Liver (tissue), 3 donors: ENCODE measurements around the gene ZNF205.

ENCODE experiments used
- CTCF ChIP-seq: fragments of 150-350 bp; IDR thresholded peaks from 2 replicates; pipeline ENCODE4 v1.5.1; 2017; ENCODE audit warnings: improper control_type of control experiment, low read depth, low read length; ENCODE audit not compliant: missing input control
- NR2F2 ChIP-seq: IDR thresholded peaks from 2 replicates; pipeline ENCODE4 v1.6.1; 2016; ENCODE audit warnings: antibody characterized with exemption
- TF ChIP-seq, protein P1 (sequence below): IDR thresholded peaks from 2 replicates; pipeline ENCODE4 v1.6.1; 2016; ENCODE audit warnings: antibody characterized with exemption
- donor health status: healthy.
- donor health status: healthy.

DNA sequence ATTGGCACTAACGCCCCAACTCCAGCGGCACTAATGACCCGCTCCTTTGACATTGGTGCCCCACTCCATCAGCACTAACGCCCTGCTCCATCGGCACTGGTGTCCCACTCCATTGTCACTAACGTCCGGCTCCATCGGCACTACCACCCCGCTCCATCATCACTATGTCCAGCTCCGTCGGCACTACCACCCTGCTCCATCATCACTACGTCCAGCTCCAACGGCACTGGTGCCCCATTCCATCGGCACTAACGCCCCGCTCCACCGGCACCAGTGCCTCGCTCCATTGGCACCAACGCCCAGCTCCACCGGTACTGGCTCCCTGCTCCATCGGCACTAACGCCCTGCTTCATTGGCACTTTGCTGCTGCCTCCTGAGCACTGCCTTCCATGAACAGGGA, 29.9 kb downstream of the ZNF205 start:
- no peak for TF ChIP-seq CTCF
- TF ChIP-seq, protein P1, sequence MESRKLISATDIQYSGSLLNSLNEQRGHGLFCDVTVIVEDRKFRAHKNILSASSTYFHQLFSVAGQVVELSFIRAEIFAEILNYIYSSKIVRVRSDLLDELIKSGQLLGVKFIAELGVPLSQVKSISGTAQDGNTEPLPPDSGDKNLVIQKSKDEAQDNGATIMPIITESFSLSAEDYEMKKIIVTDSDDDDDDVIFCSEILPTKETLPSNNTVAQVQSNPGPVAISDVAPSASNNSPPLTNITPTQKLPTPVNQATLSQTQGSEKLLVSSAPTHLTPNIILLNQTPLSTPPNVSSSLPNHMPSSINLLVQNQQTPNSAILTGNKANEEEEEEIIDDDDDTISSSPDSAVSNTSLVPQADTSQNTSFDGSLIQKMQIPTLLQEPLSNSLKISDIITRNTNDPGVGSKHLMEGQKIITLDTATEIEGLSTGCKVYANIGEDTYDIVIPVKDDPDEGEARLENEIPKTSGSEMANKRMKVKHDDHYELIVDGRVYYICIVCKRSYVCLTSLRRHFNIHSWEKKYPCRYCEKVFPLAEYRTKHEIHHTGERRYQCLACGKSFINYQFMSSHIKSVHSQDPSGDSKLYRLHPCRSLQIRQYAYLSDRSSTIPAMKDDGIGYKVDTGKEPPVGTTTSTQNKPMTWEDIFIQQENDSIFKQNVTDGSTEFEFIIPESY = no peak
- TF ChIP-seq NR2F2 = no peak
